Measurements from ENCODE around the gene SCAPER. TPM values are rescaled to one million over a fixed set of nuclear protein-coding genes. Genes with fewer than 3 reads are reported as not detected.

Gene SCAPER
- total RNA-seq, 1 experiment from 2014 or later = 7.4 TPM

- Histone ChIP-seq H3K14ac (ENCODE audit: insufficient read depth, low read length) (no peak overlapping the region), H3K79me1 (ENCODE audit: insufficient read depth, low read depth, low read length, poor library complexity, severe bottlenecking) (no peaks in the 10 kb centered on the region), H3K27me3 (ENCODE audit: insufficient read depth, low read length) (no peaks in the 10 kb centered on the region; the same call in 1 of the 2 replicates), H3K4me1 (ENCODE audit: insufficient read depth, low read length) (peaks cover 2% of the 10 kb centered on the region), H2BK15ac (ENCODE audit: low read depth, low read length) (no peak overlapping the region), H3K4me2 (ENCODE audit: insufficient read depth, insufficient read length, low read length) (no peak overlapping the region), H3K4ac (ENCODE audit: low read depth, low read length) (no peak overlapping the region), H4K20me1 (ENCODE audit: control insufficient read depth, insufficient read depth, insufficient read length) (no peaks in the 10 kb centered on the region), H3K9ac (ENCODE audit: extremely low read depth, insufficient read length, low read length) (no peak overlapping the region), H3K79me2 (ENCODE audit: insufficient read depth, low read length) (no peaks in the 10 kb centered on the region), H4K5ac (ENCODE audit: insufficient read length, low read depth, low read length) (no peak overlapping the region), H3K23ac (ENCODE audit: insufficient read length, low read depth, low read length) (no peak overlapping the region), H2BK120ac (ENCODE audit: low read depth, low read length, poor library complexity, severe bottlenecking) (no peak overlapping the region), H3K27ac (ENCODE audit: insufficient read length, low read depth, low read length) (no peak overlapping the region), H3K18ac (ENCODE audit: insufficient read length, low read depth, low read length) (no peak overlapping the region), H3K23me2 (ENCODE audit: insufficient read length, low read depth, low read length, poor library complexity, severe bottlenecking) (no peaks in the 10 kb centered on the region), H4K8ac (replicated peaks; ENCODE audit: insufficient read length, low read depth, low read length) (no peak overlapping the region), H2AFZ (ENCODE audit: low read length) (no peak overlapping the region), H3K56ac (ENCODE audit: insufficient read length, low read depth, low read length) (no peak overlapping the region), H2BK12ac (ENCODE audit: insufficient read length, low read depth, low read length) (no peak overlapping the region), H3T11ph (ENCODE audit: low read length) (no peak overlapping the region), H3K9me3 (ENCODE audit: control insufficient read depth, low read depth, low read length) (no peaks in the 10 kb centered on the region), H2AK5ac (ENCODE audit: insufficient read length, low read length) (no peak overlapping the region), H2BK20ac (ENCODE audit: low read depth, low read length, poor library complexity, severe bottlenecking) (no peak overlapping the region), H2BK5ac (ENCODE audit: insufficient read length, low read length) (no peak overlapping the region), H4K91ac (ENCODE audit: insufficient read length, low read depth, low read length) (no peak overlapping the region)
- TF ChIP-seq CTCF (conservative IDR thresholded peaks at IDR 0.05) = no peak
- no peak for DNase-seq
- peaks cover 0 to 4% (median 2%) of the 10 kb centered on the region in 3 experiments; a peak in 2 of 7 replicates for H3K36me3 Mint-ChIP-seq (ENCODE audit: insufficient read depth in 1 of 3, low read depth in 3 of 3)
- H3K9me3 Mint-ChIP-seq = no peaks in the 10 kb centered on the region
- no peak overlapping the region for H3K4me3 Mint-ChIP-seq
- WGBS (ENCODE audit: extremely low coverage, insufficient read length, low lambda C conversion rate) = no CpG with 5 or more reads among the region's 2 CpGs
- no peak overlapping the region for H3K27ac Mint-ChIP-seq
- H3K27me3 Mint-ChIP-seq (ENCODE audit: low read depth) = no peaks in the 10 kb centered on the region
- H3K4me1 Mint-ChIP-seq = peaks cover 0 to 7% of the 10 kb centered on the region in 2 experiments; a peak in 2 of 4 replicates
Measured at GRCh38 chr15:76501011-76501410, 404.1 kb downstream of the SCAPER start.

Measured in H9 (cell line).